Mammary epithelial cell (primary cell): ENCODE measurements around the gene KCNRG.

Experiments
- CTCF ChIP-seq, 2 donors: IDR thresholded peaks in 1 of 2; conservative IDR thresholded peaks in 1 of 2; 2 replicates each; pipeline ENCODE4 v1.5.1; 2011 to 2012; ENCODE audit warnings: inconsistent platforms in 2 of 2, low read length in 2 of 2, mild to moderate bottlenecking in 2 of 2, control low read depth in 1 of 2, low read depth in 1 of 2; ENCODE audit not compliant: insufficient read depth in 1 of 2; ENCODE audit errors: extremely low read depth in 1 of 2
- EZH2 ChIP-seq: IDR thresholded peaks from 2 replicates; pipeline ENCODE4 v1.6.1; 2012; ENCODE audit warnings: low read length, inconsistent platforms, borderline replicate concordance

GRCh38 chr13:50012396-50013169 is 2.7 kb upstream of the KCNRG start:
- TF ChIP-seq CTCF (conservative IDR thresholded peaks at IDR 0.05 in 1 of 2, IDR thresholded peaks at IDR 0.05 in 1 of 2; ENCODE audit: extremely low read depth in 1 of 2, insufficient read depth in 1 of 2, low read depth in 1 of 2, low read length in 2 of 2) (no peak), EZH2 (no peak)
